ENCODE measurements around the gene CCDC38.

DNA sequence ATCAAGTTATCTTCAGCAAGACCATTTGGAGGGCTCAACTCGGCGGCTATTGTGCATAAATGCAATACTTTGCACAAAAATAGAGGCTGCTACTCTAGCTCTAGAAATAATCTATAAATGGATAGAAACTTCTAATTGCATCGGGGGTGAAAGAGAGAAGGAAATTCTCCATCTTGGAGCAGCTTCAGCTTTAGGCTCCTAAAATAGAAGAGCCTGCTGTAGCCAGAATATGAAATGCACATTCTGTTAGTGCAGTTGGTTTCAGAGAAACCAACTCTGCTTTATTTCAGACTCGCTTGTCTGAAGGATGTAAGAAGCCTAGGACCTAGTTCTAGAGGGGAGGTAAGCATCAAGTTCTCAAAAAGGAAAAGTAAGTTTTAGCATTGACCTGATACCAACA is 45.6 kb downstream of the CCDC38 start:
- TF ChIP-seq, protein P1, sequence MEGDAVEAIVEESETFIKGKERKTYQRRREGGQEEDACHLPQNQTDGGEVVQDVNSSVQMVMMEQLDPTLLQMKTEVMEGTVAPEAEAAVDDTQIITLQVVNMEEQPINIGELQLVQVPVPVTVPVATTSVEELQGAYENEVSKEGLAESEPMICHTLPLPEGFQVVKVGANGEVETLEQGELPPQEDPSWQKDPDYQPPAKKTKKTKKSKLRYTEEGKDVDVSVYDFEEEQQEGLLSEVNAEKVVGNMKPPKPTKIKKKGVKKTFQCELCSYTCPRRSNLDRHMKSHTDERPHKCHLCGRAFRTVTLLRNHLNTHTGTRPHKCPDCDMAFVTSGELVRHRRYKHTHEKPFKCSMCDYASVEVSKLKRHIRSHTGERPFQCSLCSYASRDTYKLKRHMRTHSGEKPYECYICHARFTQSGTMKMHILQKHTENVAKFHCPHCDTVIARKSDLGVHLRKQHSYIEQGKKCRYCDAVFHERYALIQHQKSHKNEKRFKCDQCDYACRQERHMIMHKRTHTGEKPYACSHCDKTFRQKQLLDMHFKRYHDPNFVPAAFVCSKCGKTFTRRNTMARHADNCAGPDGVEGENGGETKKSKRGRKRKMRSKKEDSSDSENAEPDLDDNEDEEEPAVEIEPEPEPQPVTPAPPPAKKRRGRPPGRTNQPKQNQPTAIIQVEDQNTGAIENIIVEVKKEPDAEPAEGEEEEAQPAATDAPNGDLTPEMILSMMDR (IDR thresholded peaks at IDR 0.05): no peak
- TF ChIP-seq CREB1 (CRISPR knock-in tag; IDR thresholded peaks at IDR 0.05) (no peak), MYBL2 (CRISPR knock-in tag; IDR thresholded peaks at IDR 0.05) (no peak), CBFB (CRISPR knock-in tag; IDR thresholded peaks at IDR 0.05; ENCODE audit: low read depth) (no peak), ESRRA (CRISPR knock-in tag; IDR thresholded peaks at IDR 0.05; ENCODE audit: borderline replicate concordance) (no peak), SMAD3 (CRISPR knock-in tag; IDR thresholded peaks at IDR 0.05; ENCODE audit: borderline replicate concordance) (no peak), ATF1 (CRISPR knock-in tag; IDR thresholded peaks at IDR 0.05) (no peak), MXD4 (CRISPR knock-in tag; IDR thresholded peaks at IDR 0.05; ENCODE audit: borderline replicate concordance) (no peak)
- TF ChIP-seq, protein P2, sequence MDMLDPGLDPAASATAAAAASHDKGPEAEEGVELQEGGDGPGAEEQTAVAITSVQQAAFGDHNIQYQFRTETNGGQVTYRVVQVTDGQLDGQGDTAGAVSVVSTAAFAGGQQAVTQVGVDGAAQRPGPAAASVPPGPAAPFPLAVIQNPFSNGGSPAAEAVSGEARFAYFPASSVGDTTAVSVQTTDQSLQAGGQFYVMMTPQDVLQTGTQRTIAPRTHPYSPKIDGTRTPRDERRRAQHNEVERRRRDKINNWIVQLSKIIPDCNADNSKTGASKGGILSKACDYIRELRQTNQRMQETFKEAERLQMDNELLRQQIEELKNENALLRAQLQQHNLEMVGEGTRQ (CRISPR knock-in tag; IDR thresholded peaks at IDR 0.05): no peak
- TF ChIP-seq, protein P3, sequence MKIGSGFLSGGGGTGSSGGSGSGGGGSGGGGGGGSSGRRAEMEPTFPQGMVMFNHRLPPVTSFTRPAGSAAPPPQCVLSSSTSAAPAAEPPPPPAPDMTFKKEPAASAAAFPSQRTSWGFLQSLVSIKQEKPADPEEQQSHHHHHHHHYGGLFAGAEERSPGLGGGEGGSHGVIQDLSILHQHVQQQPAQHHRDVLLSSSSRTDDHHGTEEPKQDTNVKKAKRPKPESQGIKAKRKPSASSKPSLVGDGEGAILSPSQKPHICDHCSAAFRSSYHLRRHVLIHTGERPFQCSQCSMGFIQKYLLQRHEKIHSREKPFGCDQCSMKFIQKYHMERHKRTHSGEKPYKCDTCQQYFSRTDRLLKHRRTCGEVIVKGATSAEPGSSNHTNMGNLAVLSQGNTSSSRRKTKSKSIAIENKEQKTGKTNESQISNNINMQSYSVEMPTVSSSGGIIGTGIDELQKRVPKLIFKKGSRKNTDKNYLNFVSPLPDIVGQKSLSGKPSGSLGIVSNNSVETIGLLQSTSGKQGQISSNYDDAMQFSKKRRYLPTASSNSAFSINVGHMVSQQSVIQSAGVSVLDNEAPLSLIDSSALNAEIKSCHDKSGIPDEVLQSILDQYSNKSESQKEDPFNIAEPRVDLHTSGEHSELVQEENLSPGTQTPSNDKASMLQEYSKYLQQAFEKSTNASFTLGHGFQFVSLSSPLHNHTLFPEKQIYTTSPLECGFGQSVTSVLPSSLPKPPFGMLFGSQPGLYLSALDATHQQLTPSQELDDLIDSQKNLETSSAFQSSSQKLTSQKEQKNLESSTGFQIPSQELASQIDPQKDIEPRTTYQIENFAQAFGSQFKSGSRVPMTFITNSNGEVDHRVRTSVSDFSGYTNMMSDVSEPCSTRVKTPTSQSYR (CRISPR knock-in tag; IDR thresholded peaks at IDR 0.05): no peak
- TF ChIP-seq, protein P4, sequence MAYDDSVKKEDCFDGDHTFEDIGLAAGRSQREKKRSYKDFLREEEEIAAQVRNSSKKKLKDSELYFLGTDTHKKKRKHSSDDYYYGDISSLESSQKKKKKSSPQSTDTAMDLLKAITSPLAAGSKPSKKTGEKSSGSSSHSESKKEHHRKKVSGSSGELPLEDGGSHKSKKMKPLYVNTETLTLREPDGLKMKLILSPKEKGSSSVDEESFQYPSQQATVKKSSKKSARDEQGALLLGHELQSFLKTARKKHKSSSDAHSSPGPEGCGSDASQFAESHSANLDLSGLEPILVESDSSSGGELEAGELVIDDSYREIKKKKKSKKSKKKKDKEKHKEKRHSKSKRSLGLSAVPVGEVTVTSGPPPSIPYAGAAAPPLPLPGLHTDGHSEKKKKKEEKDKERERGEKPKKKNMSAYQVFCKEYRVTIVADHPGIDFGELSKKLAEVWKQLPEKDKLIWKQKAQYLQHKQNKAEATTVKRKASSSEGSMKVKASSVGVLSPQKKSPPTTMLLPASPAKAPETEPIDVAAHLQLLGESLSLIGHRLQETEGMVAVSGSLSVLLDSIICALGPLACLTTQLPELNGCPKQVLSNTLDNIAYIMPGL (CRISPR knock-in tag; IDR thresholded peaks at IDR 0.05): no peak
- TF ChIP-seq, protein P5, sequence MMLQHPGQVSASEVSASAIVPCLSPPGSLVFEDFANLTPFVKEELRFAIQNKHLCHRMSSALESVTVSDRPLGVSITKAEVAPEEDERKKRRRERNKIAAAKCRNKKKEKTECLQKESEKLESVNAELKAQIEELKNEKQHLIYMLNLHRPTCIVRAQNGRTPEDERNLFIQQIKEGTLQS (CRISPR knock-in tag; conservative IDR thresholded peaks at IDR 0.05): no peak
- TF ChIP-seq, protein P6, sequence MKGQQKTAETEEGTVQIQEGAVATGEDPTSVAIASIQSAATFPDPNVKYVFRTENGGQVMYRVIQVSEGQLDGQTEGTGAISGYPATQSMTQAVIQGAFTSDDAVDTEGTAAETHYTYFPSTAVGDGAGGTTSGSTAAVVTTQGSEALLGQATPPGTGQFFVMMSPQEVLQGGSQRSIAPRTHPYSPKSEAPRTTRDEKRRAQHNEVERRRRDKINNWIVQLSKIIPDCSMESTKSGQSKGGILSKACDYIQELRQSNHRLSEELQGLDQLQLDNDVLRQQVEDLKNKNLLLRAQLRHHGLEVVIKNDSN (CRISPR knock-in tag; IDR thresholded peaks at IDR 0.05): no peak

All from WTC11 (cell line).